PC-9 (cell line): ENCODE measurements around the gene ITGB8. TPM values are rescaled to one million over a fixed set of nuclear protein-coding genes. Genes with fewer than 3 reads are reported as not detected.

ENCODE experiments used
- BruUV-seq: library from RNA; stranded (reverse); fragments of 400-500 nt; replicated peaks from 2 replicates; lab custom pipeline; 2021; lab: Mats Ljungman, UMichigan
- CTCF ChIA-PET: fragments of 300-600 bp; sonication (Branson Sonifier 250); formaldehyde crosslinking; loops from one replicate; lab custom pipeline; 2022; ENCODE audit warnings: antibody characterized with exemption; lab: Charles Lee
- POLR2A ChIA-PET: fragments of 300-600 bp; sonication (Branson Sonifier 250); formaldehyde crosslinking; loops from one replicate; lab custom pipeline; 2022; ENCODE audit warnings: antibody characterized with exemption; ENCODE audit not compliant: unreplicated experiment; lab: Charles Lee
- DNase-seq, 2 experiments: peaks; one replicate each; pipeline versions ENCODE4 v3.0.0 to v3.0.0-alpha.2; 2015 to 2022; ENCODE audit warnings: mixed read lengths in 1 of 2
- H2AFZ ChIP-seq: fragments of 200-600 bp; sonication (generic); 2 replicates; pipeline ENCODE4 v1.8.1; 2017; ENCODE audit warnings: antibody characterized with exemption
- H3F3A ChIP-seq: fragments of 200-600 bp; sonication (generic); 2 replicates; pipeline ENCODE4 v1.8.1; 2017; ENCODE audit warnings: antibody characterized with exemption, mild to moderate bottlenecking, low read depth; ENCODE audit not compliant: insufficient read depth
- H3K27ac ChIP-seq: fragments of 200-600 bp; sonication (generic); 2 replicates; pipeline ENCODE4 v1.6.1; 2016; ENCODE audit warnings: mixed run types
- H3K27me3 ChIP-seq: fragments of 200-600 bp; sonication (generic); 2 replicates; pipeline ENCODE4 v1.6.1; 2016; ENCODE audit warnings: low read depth, mixed run types; ENCODE audit not compliant: insufficient read depth
- H3K36me3 ChIP-seq: fragments of 200-600 bp; sonication (generic); 2 replicates; pipeline ENCODE4 v1.6.1; 2016; ENCODE audit warnings: low read depth, mixed run types
- H3K4me1 ChIP-seq: fragments of 200-600 bp; sonication (generic); replicated peaks from 2 replicates; pipeline ENCODE4 v1.6.1; 2016; ENCODE audit warnings: mixed run types; ENCODE audit not compliant: insufficient read depth
- H3K4me2 ChIP-seq: fragments of 200-600 bp; sonication (generic); 2 replicates; pipeline ENCODE4 v1.6.1; 2017; ENCODE audit warnings: mixed run types
- H3K4me3 ChIP-seq: fragments of 200-600 bp; sonication (generic); 2 replicates; pipeline ENCODE4 v1.6.1; 2016; ENCODE audit warnings: mixed run types
- H3K79me2 ChIP-seq: fragments of 200-600 bp; sonication (generic); 2 replicates; pipeline ENCODE4 v1.6.1; 2017; ENCODE audit warnings: low read depth, mixed run types
- H3K9me2 ChIP-seq: fragments of 200-600 bp; sonication (generic); 2 replicates; pipeline ENCODE4 v1.8.1; 2017; ENCODE audit warnings: mild to moderate bottlenecking; ENCODE audit not compliant: insufficient read depth
- H3K9me3 ChIP-seq: fragments of 200-600 bp; sonication (generic); 2 replicates; pipeline ENCODE4 v1.8.1; 2016; ENCODE audit warnings: low read depth; ENCODE audit not compliant: insufficient read depth
- H4K20me1 ChIP-seq: fragments of 200-600 bp; sonication (generic); 2 replicates; pipeline ENCODE4 v1.8.1; 2017; ENCODE audit not compliant: insufficient read depth
- CTCF ChIP-seq: fragments of 200-600 bp; sonication (generic); conservative IDR thresholded peaks from 2 replicates; pipeline ENCODE4 v1.6.1; 2017; ENCODE audit warnings: mixed run types, antibody characterized with exemption, mild to moderate bottlenecking, moderate library complexity
- EZH2 ChIP-seq: fragments of 200-600 bp; sonication (generic); IDR thresholded peaks from 2 replicates; pipeline ENCODE4 v1.8.0; 2017; ENCODE audit warnings: antibody characterized with exemption, low read depth
- intact Hi-C: fragments of 100-400 bp; cut with micrococcal nuclease; formaldehyde crosslinking; loops from one replicate; pipeline ENCODE4 v1.10.0; 2022; ENCODE audit not compliant: unreplicated experiment
- total RNA-seq: library from RNA; stranded (reverse); gene quantifications from 2 replicates; pipeline ENCODE4 v1.2.3, GENCODE V29; 2021

ITGB8 gene
- total RNA-seq, 1 experiment from 2014 or later = 20.1 TPM

- H3K9me3 ChIP-seq = no peaks in the 10 kb centered on the region
- H4K20me1 ChIP-seq = no peaks in the 10 kb centered on the region
- no peaks in the 10 kb centered on the region for H3F3A ChIP-seq
- no peaks in the 10 kb centered on the region for H3K79me2 ChIP-seq
- no peaks in the 10 kb centered on the region for H3K4me1 ChIP-seq
- no peak overlapping the region for H2AFZ ChIP-seq
- ChIA-PET CTCF (no interaction called here), POLR2A (no interaction called here)
- H3K36me3 ChIP-seq = no peaks in the 10 kb centered on the region
- H3K4me3 ChIP-seq = no peak overlapping the region
- no TSS peak for BruUV-seq
- H3K27me3 ChIP-seq = no peaks in the 10 kb centered on the region
- no peaks in the 10 kb centered on the region for H3K9me2 ChIP-seq
- intact Hi-C loops = no loop called here
- H3K27ac ChIP-seq = no peak overlapping the region
- no peak overlapping the region for H3K4me2 ChIP-seq
- TF ChIP-seq EZH2 (no peak), CTCF (no peak)
- no peak for DNase-seq
These were observed 119.8 kb downstream of the ITGB8 start for GRCh38 chr7:20450536-20450935.

- H3K79me2 ChIP-seq = no peaks in the 10 kb centered on the region
- H4K20me1 ChIP-seq = no peaks in the 10 kb centered on the region
- no peaks in the 10 kb centered on the region for H3K36me3 ChIP-seq
- no peak overlapping the region for H2AFZ ChIP-seq
- intact Hi-C loops = no loop called here
- ChIA-PET CTCF (no interaction called here), POLR2A (no interaction called here)
- TF ChIP-seq CTCF (no peak), EZH2 (no peak)
- peak in 1 of 2 experiments; percentile 34 for DNase-seq
- no peaks in the 10 kb centered on the region for H3K27me3 ChIP-seq
- no peaks in the 10 kb centered on the region for H3K9me2 ChIP-seq
- no peaks in the 10 kb centered on the region for H3K9me3 ChIP-seq
- no peak overlapping the region for H3K4me3 ChIP-seq
- no peaks in the 10 kb centered on the region for H3F3A ChIP-seq
- H3K4me1 ChIP-seq = no peaks in the 10 kb centered on the region
- BruUV-seq = no TSS peak
- H3K4me2 ChIP-seq = no peak overlapping the region
- H3K27ac ChIP-seq = no peak overlapping the region
These were observed 123.5 kb downstream of the ITGB8 start for GRCh38 chr7:20454202-20454601.

- H3K4me1 ChIP-seq = no peaks in the 10 kb centered on the region
- BruUV-seq = no TSS peak
- no peaks in the 10 kb centered on the region for H4K20me1 ChIP-seq
- POLR2A ChIA-PET = no interaction called here
- H3K27ac ChIP-seq = no peak overlapping the region
- no peak overlapping the region for H3K4me3 ChIP-seq
- H3K9me3 ChIP-seq = no peaks in the 10 kb centered on the region
- no peak overlapping the region for H2AFZ ChIP-seq
- TF ChIP-seq EZH2 = no peak
- TF ChIP-seq CTCF = no peak
- DNase-seq = peak in 1 of 2 experiments; percentile 4
- H3K4me2 ChIP-seq = no peak overlapping the region
- no peaks in the 10 kb centered on the region for H3K36me3 ChIP-seq
- no peaks in the 10 kb centered on the region for H3K9me2 ChIP-seq
- no peaks in the 10 kb centered on the region for H3F3A ChIP-seq
- H3K79me2 ChIP-seq = no peaks in the 10 kb centered on the region
- CTCF ChIA-PET = no interaction called here
- intact Hi-C loops = no loop called here
- H3K27me3 ChIP-seq = no peaks in the 10 kb centered on the region
These were observed 126.0 kb downstream of the ITGB8 start for GRCh38 chr7:20456701-20457100.
